ENCODE data around the gene NPTXR. TPM values are rescaled to one million over a fixed set of nuclear protein-coding genes. Genes with fewer than 3 reads are reported as not detected.

The NPTXR gene
- total and polyA plus RNA-seq, 3 donors from 2014 or later: 3.9 to 14.1 (median 12.6) TPM

DNA sequence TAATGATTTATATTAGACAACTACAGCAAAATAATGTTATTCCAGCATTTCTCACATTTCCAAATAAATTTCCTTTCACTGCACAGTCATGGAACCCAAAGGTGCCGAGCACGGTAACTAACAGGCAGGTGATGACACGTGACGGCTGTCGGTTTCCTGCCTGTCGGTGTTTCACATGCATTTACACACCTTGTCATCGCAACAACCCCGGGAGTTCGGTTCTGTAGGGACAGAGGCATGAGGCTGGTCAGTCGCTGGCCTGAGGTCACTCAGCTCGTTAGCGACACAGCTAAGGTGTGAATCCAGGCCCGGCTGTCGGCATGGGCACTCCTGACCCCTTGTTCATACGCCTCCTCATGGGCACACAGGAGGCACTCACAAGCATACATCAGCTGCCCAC, 59.8 kb downstream of the NPTXR start:
- no peaks in the 10 kb centered on the region for H3K36me3 ChIP-seq (ENCODE audit: low read depth, missing control alignments)
- no peak overlapping the region for H3K27ac ChIP-seq
- 93 to 95% methylated on average over 15 of the region's 15 CpGs for WGBS, 2 donors
- no peaks in the 10 kb centered on the region for H3K9me3 ChIP-seq
- no peak overlapping the region for H3K4me3 ChIP-seq
- peaks cover 37% of the 10 kb centered on the region for H3K4me1 ChIP-seq
- intact Hi-C loops (cut with DNase I; ENCODE audit: low total_unique reads): no loop called here
- no peak for DNase-seq
- H3K27me3 ChIP-seq: no peaks in the 10 kb centered on the region
- no peak for TF ChIP-seq POLR2A (IDR thresholded peaks at IDR 0.05)
- TF ChIP-seq, protein P1, sequence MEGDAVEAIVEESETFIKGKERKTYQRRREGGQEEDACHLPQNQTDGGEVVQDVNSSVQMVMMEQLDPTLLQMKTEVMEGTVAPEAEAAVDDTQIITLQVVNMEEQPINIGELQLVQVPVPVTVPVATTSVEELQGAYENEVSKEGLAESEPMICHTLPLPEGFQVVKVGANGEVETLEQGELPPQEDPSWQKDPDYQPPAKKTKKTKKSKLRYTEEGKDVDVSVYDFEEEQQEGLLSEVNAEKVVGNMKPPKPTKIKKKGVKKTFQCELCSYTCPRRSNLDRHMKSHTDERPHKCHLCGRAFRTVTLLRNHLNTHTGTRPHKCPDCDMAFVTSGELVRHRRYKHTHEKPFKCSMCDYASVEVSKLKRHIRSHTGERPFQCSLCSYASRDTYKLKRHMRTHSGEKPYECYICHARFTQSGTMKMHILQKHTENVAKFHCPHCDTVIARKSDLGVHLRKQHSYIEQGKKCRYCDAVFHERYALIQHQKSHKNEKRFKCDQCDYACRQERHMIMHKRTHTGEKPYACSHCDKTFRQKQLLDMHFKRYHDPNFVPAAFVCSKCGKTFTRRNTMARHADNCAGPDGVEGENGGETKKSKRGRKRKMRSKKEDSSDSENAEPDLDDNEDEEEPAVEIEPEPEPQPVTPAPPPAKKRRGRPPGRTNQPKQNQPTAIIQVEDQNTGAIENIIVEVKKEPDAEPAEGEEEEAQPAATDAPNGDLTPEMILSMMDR (IDR thresholded peaks at IDR 0.05): no peak

DNA sequence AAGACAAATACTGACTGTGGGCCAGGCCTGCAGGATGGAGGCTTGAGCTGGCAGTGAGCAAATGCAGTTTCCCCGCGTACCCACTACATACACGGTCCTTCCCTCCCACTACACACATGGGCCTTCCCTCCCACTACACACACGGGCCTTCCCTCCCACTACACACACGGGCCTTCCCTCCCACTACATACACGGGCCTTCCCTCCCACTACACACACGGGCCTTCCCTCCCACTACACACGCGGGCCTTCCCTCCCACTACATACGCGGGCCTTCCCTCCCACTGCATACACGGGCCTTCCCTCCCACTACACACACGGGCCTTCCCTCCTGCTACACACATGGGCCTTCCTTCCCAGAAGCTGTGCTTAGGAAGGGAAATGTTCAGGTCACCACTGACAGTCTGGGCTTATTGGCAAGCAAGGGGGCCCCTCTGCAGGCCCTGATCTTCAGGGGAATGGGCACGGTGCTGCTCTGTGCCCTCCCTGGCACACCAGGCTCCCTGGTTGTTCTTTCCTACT, 60.7 kb downstream of the NPTXR start:
- TF ChIP-seq, protein P1 (IDR thresholded peaks at IDR 0.05): no peak
- TF ChIP-seq POLR2A (IDR thresholded peaks at IDR 0.05): no peak
- no peaks in the 10 kb centered on the region for H3K9me3 ChIP-seq
- 57 to 58% methylated on average over 13 to 14 of the region's 14 CpGs for WGBS, 2 donors
- H3K27me3 ChIP-seq: no peaks in the 10 kb centered on the region
- peaks cover 31% of the 10 kb centered on the region for H3K4me1 ChIP-seq
- H3K36me3 ChIP-seq (ENCODE audit: low read depth, missing control alignments): no peaks in the 10 kb centered on the region
- H3K27ac ChIP-seq: no peak overlapping the region
- no peak overlapping the region for H3K4me3 ChIP-seq
- no peak for DNase-seq
- intact Hi-C loops (cut with DNase I; ENCODE audit: low total_unique reads): no loop called here

GRCh38 chr22:38782402-38783094, 61.3 kb downstream of the NPTXR start:
- Histone ChIP-seq H3K27ac (no peak overlapping the region), H3K9me3 (no peaks in the 10 kb centered on the region), H3K4me3 (no peak overlapping the region), H3K27me3 (no peaks in the 10 kb centered on the region), H3K36me3 (ENCODE audit: low read depth, missing control alignments) (no peaks in the 10 kb centered on the region), H3K4me1 (peaks cover 25% of the 10 kb centered on the region)
- WGBS, 2 donors: 66 to 78% methylated on average over 11 to 13 of the region's 13 CpGs
- DNase-seq: no peak
- TF ChIP-seq, protein P1 (IDR thresholded peaks at IDR 0.05): no peak
- no peak for TF ChIP-seq POLR2A (IDR thresholded peaks at IDR 0.05)
- intact Hi-C loops (cut with DNase I; ENCODE audit: low total_unique reads): no loop called here

DNA sequence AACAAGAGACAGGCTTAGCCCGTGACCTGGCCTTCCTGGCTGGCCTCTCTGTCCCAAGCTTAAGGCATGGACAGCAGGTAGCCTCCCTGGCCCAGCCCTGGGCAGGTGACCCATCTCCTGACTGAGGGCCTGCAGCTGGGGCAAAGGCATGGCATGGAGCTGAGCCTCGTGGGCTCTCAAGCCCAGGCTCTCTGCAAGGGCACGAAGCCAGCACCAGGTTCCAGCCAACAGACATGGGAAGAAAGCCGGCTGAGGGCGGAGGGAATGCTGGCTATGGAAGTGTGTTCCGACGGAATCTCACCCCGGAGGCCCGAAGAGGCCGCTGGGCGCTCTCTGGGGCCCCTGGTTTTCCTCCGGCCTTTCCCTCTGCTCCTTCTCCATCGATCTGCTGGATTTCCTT, 62.8 kb downstream of the NPTXR start:
- DNase-seq: no peak
- 78 to 93% methylated on average over 13 of the region's 13 CpGs for WGBS, 2 donors
- Histone ChIP-seq H3K36me3 (ENCODE audit: low read depth, missing control alignments) (no peaks in the 10 kb centered on the region), H3K4me3 (no peak overlapping the region), H3K4me1 (peaks cover 12% of the 10 kb centered on the region), H3K9me3 (no peaks in the 10 kb centered on the region), H3K27me3 (no peaks in the 10 kb centered on the region), H3K27ac (no peak overlapping the region)
- intact Hi-C loops (cut with DNase I; ENCODE audit: low total_unique reads): no loop called here
- TF ChIP-seq POLR2A (IDR thresholded peaks at IDR 0.05): no peak
- TF ChIP-seq, protein P1 (IDR thresholded peaks at IDR 0.05): no peak
